HL-60 (cell line): Measurements from ENCODE around the gene ITFG1.

Experiments
- DNase-seq, 2 experiments: peaks; one replicate each; pipeline ENCODE4 v3.0.0-alpha.2; 2010 to 2020; ENCODE audit warnings: low read depth in 1 of 2, low spot score in 1 of 2
- H3K27ac ChIP-seq: fragments of 250-450 bp; sonication (Bioruptor Pico); replicated peaks from 2 replicates; pipeline ENCODE4 v1.5.1; 2020; ENCODE audit warnings: mild to moderate bottlenecking, moderate library complexity
- H3K27me3 ChIP-seq: fragments of 250-450 bp; sonication (Bioruptor Pico); 2 replicates; pipeline ENCODE4 v1.5.1; 2021; ENCODE audit warnings: mild to moderate bottlenecking, moderate library complexity; ENCODE audit not compliant: insufficient read depth, poor library complexity, severe bottlenecking
- H3K4me3 ChIP-seq: replicated peaks from 2 replicates; pipeline ENCODE4 v1.5.1; 2011; ENCODE audit warnings: mild to moderate bottlenecking, control low read depth, low read length; ENCODE audit not compliant: insufficient read depth
- CTCF ChIP-seq: IDR thresholded peaks from one replicate; pipeline ENCODE4 v1.5.1; 2011; ENCODE audit warnings: low read length, control low read depth, inconsistent platforms; ENCODE audit not compliant: insufficient read depth
- GABPA ChIP-seq: IDR thresholded peaks from 2 replicates; pipeline ENCODE4 v1.6.1; 2012; ENCODE audit warnings: low read depth
- POLR2AphosphoS5 ChIP-seq: IDR thresholded peaks from 2 replicates; pipeline ENCODE4 v1.6.1; 2012; ENCODE audit warnings: low read depth
- REST ChIP-seq: IDR thresholded peaks from 2 replicates; pipeline ENCODE4 v1.6.1; 2012; ENCODE audit warnings: low read depth; ENCODE audit not compliant: insufficient replicate concordance
- SPI1 ChIP-seq: IDR thresholded peaks from 2 replicates; pipeline ENCODE4 v1.6.1; 2012; ENCODE audit warnings: low read depth, mild to moderate bottlenecking, borderline replicate concordance

Gene ITFG1

GRCh38 chr16:47317465-47318240 is 143.2 kb downstream of the ITFG1 start:
- TF ChIP-seq POLR2AphosphoS5 = no peak
- no peak for TF ChIP-seq GABPA
- no peak for TF ChIP-seq SPI1
- TF ChIP-seq CTCF = no peak
- no peak for TF ChIP-seq REST
- H3K4me3 ChIP-seq = no peak overlapping the region
- H3K27me3 ChIP-seq = no peaks in the 10 kb centered on the region
- H3K27ac ChIP-seq = no peak overlapping the region
- no peak for DNase-seq

- no peak overlapping the region for H3K27ac ChIP-seq
- no peak for DNase-seq
- TF ChIP-seq GABPA = no peak
- no peak for TF ChIP-seq CTCF
- no peak for TF ChIP-seq POLR2AphosphoS5
- no peak for TF ChIP-seq SPI1
- no peak for TF ChIP-seq REST
- no peaks in the 10 kb centered on the region for H3K27me3 ChIP-seq
- H3K4me3 ChIP-seq = no peak overlapping the region
Observed at GRCh38 chr16:47316442-47317015, 144.3 kb downstream of the ITFG1 start.

GRCh38 chr16:47311738-47312505 is 148.9 kb downstream of the ITFG1 start:
- H3K4me3 ChIP-seq = no peak overlapping the region
- H3K27me3 ChIP-seq = no peaks in the 10 kb centered on the region
- no peak for DNase-seq
- TF ChIP-seq SPI1 (no peak), CTCF (no peak), REST (no peak), POLR2AphosphoS5 (no peak), GABPA (no peak)
- H3K27ac ChIP-seq = no peak overlapping the region
